Measurements from ENCODE around the gene NELL1.

The NELL1 gene

DNA sequence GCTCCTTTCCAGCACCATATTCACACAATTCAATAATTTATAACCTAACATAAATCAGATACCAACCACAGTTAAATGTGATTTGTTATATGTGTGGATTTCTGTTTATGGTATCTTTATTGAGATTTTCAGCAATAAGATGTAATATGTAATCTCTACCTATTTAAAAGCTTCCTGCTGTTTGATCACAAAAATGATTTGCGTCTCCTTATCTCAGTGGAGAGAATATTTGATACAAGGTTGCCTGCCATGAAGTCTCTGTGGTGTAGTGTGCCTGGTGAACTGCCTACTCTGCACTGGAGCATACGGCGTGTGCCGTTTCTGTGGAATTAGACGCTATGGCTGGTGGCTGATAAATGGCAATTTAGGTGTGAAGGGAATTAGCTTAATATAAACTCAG lies 741.1 kb downstream of the NELL1 start:
- Histone ChIP-seq H3K27me3 (ENCODE audit: control insufficient read depth, low read length) (no peaks in the 10 kb centered on the region), H3K9me3 (ENCODE audit: control insufficient read depth, insufficient read depth, low read length) (no peaks in the 10 kb centered on the region; the same call in 1 of the 2 replicates), H3K36me3 (ENCODE audit: control insufficient read depth, low read length) (no peaks in the 10 kb centered on the region), H3F3A (ENCODE audit: control insufficient read depth, insufficient read depth) (no peaks in the 10 kb centered on the region), H3K4me2 (ENCODE audit: low read length) (no peak overlapping the region), H4K20me1 (ENCODE audit: control insufficient read depth, insufficient read depth, low read depth, low read length) (no peaks in the 10 kb centered on the region), H3K4me3 (ENCODE audit: low read length) (no peak overlapping the region), H3K9me2 (replicated peaks; ENCODE audit: control insufficient read depth, low read length) (no peaks in the 10 kb centered on the region), H3K27ac (ENCODE audit: low read depth, low read length) (no peak overlapping the region), H3K79me2 (ENCODE audit: control insufficient read depth, low read length) (no peaks in the 10 kb centered on the region), H3K4me1 (ENCODE audit: control insufficient read depth, low read length) (no peaks in the 10 kb centered on the region)
- TF ChIP-seq EZH2phosphoT487 (IDR thresholded peaks at IDR 0.05; ENCODE audit: borderline replicate concordance, low read length) = no peak
- TF ChIP-seq, protein P1, sequence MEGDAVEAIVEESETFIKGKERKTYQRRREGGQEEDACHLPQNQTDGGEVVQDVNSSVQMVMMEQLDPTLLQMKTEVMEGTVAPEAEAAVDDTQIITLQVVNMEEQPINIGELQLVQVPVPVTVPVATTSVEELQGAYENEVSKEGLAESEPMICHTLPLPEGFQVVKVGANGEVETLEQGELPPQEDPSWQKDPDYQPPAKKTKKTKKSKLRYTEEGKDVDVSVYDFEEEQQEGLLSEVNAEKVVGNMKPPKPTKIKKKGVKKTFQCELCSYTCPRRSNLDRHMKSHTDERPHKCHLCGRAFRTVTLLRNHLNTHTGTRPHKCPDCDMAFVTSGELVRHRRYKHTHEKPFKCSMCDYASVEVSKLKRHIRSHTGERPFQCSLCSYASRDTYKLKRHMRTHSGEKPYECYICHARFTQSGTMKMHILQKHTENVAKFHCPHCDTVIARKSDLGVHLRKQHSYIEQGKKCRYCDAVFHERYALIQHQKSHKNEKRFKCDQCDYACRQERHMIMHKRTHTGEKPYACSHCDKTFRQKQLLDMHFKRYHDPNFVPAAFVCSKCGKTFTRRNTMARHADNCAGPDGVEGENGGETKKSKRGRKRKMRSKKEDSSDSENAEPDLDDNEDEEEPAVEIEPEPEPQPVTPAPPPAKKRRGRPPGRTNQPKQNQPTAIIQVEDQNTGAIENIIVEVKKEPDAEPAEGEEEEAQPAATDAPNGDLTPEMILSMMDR (IDR thresholded peaks at IDR 0.05; ENCODE audit: low read depth, low read length, poor library complexity, severe bottlenecking) = no peak

DNA sequence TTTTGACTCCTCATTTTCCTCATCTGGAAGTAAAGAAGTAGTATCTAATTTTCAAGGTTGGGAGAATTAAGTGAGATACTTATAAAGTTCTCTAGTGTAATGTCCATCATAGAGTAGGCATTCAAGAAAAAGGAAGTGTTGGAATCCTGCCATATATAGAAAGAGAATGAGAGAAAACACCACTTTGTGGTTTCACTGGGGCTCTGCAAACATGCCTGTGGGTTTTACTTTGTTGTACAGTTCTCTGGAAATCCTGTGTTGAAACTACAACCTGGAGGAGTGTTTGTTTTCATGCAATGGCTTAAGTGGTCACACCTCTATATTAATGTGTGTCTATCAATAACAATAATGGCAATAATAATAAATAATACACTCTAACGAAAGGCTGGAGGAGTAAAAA lies 741.7 kb downstream of the NELL1 start:
- Histone ChIP-seq H3K4me3 (ENCODE audit: low read length) (no peak overlapping the region), H3K9me3 (ENCODE audit: control insufficient read depth, insufficient read depth, low read length) (no peaks in the 10 kb centered on the region; the same call in 1 of the 2 replicates), H3K4me1 (ENCODE audit: control insufficient read depth, low read length) (no peaks in the 10 kb centered on the region), H3K27me3 (ENCODE audit: control insufficient read depth, low read length) (no peaks in the 10 kb centered on the region), H3K27ac (ENCODE audit: low read depth, low read length) (no peak overlapping the region), H3K79me2 (ENCODE audit: control insufficient read depth, low read length) (no peaks in the 10 kb centered on the region), H3K36me3 (ENCODE audit: control insufficient read depth, low read length) (no peaks in the 10 kb centered on the region), H3F3A (ENCODE audit: control insufficient read depth, insufficient read depth) (no peaks in the 10 kb centered on the region), H4K20me1 (ENCODE audit: control insufficient read depth, insufficient read depth, low read depth, low read length) (no peaks in the 10 kb centered on the region), H3K4me2 (ENCODE audit: low read length) (no peak overlapping the region), H3K9me2 (replicated peaks; ENCODE audit: control insufficient read depth, low read length) (no peaks in the 10 kb centered on the region)
- TF ChIP-seq EZH2phosphoT487 (IDR thresholded peaks at IDR 0.05; ENCODE audit: borderline replicate concordance, low read length) = no peak
- TF ChIP-seq, protein P1 (IDR thresholded peaks at IDR 0.05; ENCODE audit: low read depth, low read length, poor library complexity, severe bottlenecking) = no peak

DNA sequence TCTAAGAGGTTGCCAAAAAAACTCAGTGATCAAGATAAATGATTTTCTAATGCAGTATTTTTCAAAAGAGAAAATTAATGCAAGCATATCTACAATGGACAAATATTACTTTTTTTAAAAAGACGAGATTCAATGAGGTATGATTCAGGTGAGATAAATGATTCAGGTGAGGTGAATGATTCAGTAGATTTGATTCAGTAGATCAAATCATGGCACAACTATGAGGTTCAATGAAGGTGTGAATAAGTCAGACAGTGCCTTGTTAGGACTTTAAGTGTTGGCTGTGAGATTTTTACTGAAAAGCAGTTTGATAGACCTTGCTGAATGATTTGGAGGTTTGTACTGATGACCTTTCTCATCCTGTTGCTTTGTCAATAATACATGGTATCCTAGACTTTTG lies 742.2 kb downstream of the NELL1 start:
- Histone ChIP-seq H3F3A (ENCODE audit: control insufficient read depth, insufficient read depth) (no peaks in the 10 kb centered on the region), H3K4me2 (ENCODE audit: low read length) (no peak overlapping the region), H3K27me3 (ENCODE audit: control insufficient read depth, low read length) (no peaks in the 10 kb centered on the region), H4K20me1 (ENCODE audit: control insufficient read depth, insufficient read depth, low read depth, low read length) (no peaks in the 10 kb centered on the region), H3K4me1 (ENCODE audit: control insufficient read depth, low read length) (no peaks in the 10 kb centered on the region), H3K4me3 (ENCODE audit: low read length) (no peak overlapping the region), H3K27ac (ENCODE audit: low read depth, low read length) (no peak overlapping the region), H3K79me2 (ENCODE audit: control insufficient read depth, low read length) (no peaks in the 10 kb centered on the region), H3K9me3 (ENCODE audit: control insufficient read depth, insufficient read depth, low read length) (no peaks in the 10 kb centered on the region; the same call in 1 of the 2 replicates), H3K36me3 (ENCODE audit: control insufficient read depth, low read length) (no peaks in the 10 kb centered on the region), H3K9me2 (replicated peaks; ENCODE audit: control insufficient read depth, low read length) (no peaks in the 10 kb centered on the region)
- TF ChIP-seq, protein P1 (IDR thresholded peaks at IDR 0.05; ENCODE audit: low read depth, low read length, poor library complexity, severe bottlenecking) = no peak
- TF ChIP-seq EZH2phosphoT487 (IDR thresholded peaks at IDR 0.05; ENCODE audit: borderline replicate concordance, low read length) = no peak
